Stimulated activated CD8-positive, alpha-beta memory T cell treated with anti-CD3 and anti-CD28 coated beads, Interleukin-4, amount 100 ng/mL, for 48 hours (primary cell): ENCODE results near the gene TNFRSF8.
"Not testable (repeated sequence)": the region's sequence is repeated elsewhere in the genome, so short reads cannot be mapped to it uniquely, and the experiment has no call there.

Experiments used
- DNase-seq: peaks from one replicate; pipeline ENCODE4 v3.0.0-alpha.2; 2020

The TNFRSF8 gene

DNA sequence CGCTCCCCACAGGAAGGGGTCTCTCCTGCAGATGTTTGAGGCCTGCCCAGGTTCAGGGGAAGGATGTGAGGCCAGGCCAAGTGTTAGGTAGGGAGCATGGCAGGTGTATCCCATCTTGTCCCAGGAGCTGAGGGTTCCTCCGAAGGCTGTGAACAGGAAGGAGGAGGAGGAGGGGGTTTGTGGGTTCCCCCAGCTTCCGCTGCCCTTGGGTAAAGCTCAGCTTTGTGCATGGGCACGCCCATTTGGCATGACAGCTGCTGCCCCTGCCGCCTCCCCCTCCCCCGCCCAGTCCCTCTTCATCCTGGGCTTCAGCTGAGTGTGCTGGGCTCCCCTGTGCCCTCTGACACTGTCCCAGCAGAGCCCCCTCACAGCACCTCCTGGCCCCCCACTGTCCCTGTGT lies 25.5 kb downstream of the TNFRSF8 start:
- DNase-seq = peak; percentile 55

GRCh38 chr1:12090326-12090725 lies 27.2 kb downstream of the TNFRSF8 start:
- DNase-seq = no peak

DNA sequence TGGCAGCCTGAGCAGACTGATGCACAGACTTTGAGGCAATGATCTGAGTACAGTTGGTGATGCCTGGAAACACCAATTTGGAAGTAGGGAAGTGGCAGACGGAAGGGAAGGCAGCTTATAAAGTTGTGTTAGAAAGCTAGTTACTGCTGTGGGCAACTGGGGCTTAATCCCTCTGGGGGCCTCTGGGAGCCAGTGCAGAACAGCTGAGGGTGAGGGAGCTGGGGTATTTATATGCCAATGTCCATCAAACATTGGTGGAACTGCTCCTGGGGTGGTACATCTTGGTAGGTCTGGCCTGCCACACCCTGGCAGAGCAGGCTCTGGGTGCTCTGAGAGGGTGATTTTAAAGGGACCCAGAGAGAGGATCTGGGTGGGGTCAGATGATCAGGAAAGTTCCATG lies 28.1 kb downstream of the TNFRSF8 start:
- DNase-seq = no peak

- no peak for DNase-seq
Observed at GRCh38 chr1:12094180-12094579, 31.1 kb downstream of the TNFRSF8 start.

DNA sequence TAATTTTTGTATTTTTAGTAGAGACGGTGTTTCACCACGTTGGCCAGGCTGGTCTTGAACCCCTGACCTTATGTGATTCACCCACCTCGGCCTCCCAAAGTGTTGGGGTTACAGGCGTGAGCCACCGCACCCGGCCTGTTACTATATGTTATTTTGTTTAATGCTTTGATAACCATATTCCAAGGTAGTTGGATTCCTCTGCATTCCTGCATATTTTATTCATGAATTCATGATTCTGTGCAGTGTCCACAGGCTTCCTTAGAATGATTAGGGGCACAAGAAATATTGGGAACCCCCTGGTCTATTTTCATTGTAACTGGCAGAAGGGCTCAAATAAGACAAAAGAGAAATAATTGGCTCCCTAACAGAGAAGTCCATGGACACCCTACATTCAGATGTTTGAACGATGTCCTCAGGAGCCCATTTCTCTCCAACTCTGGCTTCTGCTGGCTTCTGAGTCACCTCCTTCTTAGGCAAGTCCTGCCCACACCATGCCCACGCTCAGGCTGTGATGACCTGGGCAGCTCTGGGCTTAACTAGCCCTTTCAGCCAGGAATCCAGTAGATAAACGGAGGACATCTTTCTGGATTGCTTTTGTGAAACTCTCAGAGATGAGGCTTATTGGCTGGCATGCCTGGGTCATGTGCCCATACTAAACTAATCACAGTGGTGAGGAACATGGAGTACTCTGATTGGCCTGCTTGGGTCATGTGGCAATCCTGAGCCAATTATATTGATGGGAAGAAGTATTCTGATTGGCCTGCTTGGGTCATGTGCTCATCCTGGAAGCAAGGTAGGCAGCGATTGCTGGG lies 32.6 kb downstream of the TNFRSF8 start:
- no peak for DNase-seq

DNA sequence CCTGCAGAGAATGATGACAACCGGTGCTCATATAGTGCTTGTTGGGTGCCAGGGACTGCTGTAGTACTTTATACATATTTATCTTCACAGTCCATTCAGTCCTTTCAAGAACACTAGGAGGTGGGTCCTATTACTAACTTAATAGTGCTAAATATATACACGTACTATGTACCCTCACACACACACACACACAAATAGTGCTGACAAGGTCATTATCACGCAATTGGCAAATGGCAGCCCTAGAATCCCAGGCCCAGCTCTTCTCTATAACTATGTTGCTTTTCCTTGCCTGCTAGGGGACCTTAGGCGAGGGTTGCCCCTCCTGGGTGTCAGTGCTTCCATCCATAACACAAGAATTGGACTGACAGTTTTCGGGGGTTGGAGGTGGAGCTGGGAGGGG lies 33.5 kb downstream of the TNFRSF8 start:
- DNase-seq = no peak

- no peak for DNase-seq
Observed at GRCh38 chr1:12097321-12097720, 34.2 kb downstream of the TNFRSF8 start.

- no peak for DNase-seq
Observed at GRCh38 chr1:12098786-12099185, 35.7 kb downstream of the TNFRSF8 start.

DNA sequence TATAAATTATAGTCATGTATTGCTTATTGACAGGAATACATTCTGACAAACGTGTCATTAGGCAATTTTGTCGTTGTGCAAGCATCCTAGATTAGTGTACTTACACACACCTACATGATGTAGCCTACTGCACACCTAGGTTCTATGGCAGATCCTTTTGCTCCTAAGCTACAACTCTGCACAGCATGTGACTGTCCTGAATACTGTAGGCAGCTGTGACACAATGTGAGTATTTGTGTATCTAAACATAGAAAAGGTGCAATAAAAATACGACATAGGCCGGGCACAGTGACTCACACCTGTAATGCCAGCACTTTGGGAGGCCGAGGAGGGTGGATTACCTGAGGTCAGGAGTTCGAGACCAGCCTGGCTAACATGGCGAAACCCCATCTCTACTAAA lies 36.5 kb downstream of the TNFRSF8 start:
- DNase-seq = no peak

DNA sequence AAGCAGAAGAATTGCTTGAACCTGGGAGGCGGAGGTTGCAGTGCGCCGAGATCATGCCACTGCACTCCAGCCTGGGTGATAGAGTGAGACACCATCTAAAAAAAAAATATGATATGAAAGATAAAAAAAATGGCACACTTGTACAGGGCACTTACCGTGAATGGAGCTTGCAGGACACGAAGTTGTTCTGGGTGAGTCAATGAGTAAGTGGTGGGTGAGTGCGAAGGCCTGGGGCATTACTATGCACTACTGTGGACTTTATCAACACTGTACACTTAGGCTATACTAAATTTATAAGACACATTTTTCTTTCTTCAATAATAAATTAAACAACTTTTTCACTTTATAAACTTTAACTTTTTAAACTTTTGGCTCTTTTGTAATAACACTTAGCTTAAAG lies 37.0 kb downstream of the TNFRSF8 start:
- no peak for DNase-seq

GRCh38 chr1:12101120-12101519 lies 38.0 kb downstream of the TNFRSF8 start:
- not testable (repeated sequence) for DNase-seq

DNA sequence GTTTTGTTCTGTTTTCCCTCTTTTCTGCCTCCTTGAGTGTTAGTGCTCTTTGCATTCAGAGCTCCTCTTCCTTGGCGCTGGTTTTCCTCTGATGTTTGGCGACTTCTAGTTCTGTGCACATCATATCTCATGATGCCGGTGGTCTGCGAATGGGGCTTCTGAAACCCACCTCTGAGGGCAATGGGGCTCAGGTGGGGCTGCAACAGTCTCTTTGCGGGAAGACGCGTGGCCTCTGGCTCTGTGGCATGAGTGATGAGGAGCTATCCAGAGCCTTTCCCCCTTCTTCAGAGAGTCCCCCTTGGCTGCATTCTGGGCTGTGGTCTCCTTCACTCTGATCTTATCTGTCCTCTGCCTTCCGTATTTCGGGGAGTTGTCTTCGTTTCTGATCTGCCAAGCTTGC lies 39.0 kb downstream of the TNFRSF8 start:
- no peak for DNase-seq

DNA sequence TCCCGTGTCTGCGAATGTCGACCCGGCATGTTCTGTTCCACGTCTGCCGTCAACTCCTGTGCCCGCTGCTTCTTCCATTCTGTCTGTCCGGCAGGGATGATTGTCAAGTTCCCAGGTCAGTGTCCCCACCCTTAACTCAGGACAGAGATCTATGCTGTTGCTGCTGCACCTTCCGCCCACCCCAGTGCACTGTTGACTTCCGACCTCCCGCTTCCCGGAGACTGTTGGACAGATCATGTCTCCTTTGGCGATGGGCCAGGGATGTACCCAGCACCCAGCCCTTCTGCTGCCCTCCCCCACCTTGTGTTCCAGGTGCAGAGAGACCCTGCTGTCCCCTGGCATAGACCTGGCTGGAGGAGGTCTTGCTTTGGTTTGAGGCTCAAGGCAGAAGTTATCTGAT lies 41.3 kb downstream of the TNFRSF8 start:
- no peak for DNase-seq

GRCh38 chr1:12106153-12106552 lies 43.0 kb downstream of the TNFRSF8 start:
- no peak for DNase-seq

DNA sequence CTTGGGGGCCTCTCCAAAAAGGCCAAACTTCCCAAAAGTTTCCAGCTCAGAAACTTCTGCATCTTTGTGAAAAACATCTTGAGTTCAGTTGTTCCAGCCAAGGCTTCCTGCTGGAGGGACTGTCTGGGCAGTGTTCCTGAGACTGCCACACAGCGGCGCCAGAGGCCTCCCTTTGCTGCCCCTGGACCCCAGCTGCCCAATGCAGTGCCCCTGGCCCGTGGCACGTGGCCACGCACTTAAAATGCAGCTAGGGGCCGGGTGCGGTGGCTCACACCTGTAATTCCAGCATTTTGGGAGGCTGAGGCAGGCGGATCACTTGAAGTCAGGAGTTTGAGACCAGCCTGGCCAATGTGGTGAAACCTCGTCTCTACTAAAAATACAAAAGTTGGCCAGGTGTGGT lies 43.8 kb downstream of the TNFRSF8 start:
- not testable (repeated sequence) for DNase-seq

DNA sequence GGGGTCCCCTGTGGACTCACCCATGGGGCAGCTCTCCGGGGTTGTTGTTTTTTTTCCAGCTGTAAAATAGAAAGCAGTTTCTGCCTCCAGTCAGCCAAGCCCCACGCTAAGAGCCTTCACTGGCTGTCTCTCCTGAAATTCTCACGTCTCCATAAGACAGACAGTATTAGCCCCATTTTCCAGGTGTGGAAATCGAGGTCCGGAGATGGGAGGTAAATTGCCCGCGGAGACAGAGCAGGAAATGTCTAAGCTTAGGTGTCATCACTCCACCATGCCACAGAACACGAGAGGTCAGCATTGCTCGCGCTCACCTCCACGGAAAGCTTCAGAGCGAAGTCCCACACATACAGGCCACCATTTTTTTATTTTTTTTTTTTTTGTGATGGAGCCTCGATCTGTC lies 44.6 kb downstream of the TNFRSF8 start:
- DNase-seq = no peak

- no peak for DNase-seq
Observed at GRCh38 chr1:12109901-12110300, 46.8 kb downstream of the TNFRSF8 start.

- no peak for DNase-seq
Observed at GRCh38 chr1:12111741-12112140, 48.6 kb downstream of the TNFRSF8 start.

- DNase-seq = no peak
Observed at GRCh38 chr1:12112711-12113161, 49.6 kb downstream of the TNFRSF8 start.

DNA sequence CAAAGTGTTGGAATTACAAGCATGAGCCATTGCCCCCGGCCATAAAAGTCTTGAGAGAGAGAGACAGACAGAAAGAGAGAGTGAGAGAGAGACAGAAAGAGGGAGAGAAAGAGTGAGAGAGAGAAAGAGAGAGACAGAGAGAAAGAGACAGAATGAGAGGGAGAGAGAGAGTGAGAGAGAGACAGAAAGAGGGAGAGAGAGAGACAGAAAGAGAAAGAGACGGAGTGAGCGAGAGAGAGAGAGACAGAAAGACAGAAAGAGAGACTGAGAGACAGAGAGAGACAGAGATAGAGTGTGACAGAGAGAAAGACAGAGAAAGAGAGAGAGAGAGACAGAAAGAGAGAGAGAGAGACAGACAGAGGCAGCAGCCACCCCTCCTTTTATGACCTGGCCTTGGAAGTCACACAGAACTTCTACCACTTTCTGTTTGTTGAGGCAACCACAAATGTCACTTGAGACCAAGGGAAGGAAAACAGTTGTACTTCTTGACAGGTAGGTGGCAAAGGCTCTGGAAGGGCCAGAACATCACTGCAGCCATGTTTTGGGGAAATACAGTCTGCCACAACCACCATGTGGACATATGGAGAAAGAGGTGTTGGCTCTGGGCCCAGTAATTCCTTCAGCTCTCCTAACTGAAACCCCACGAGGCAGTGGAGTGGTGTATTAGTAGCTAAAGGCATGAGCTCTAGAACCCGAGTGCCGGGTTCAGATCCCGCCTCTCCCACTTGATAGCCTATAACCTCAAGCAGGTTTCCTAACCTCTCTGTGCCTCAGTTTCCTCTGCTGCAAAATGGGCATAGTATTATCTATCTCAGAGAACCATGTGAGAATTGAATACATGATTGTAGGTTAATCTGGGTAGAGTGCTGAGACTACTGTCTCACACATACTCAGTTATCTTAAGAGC lies 50.6 kb downstream of the TNFRSF8 start:
- no peak for DNase-seq

- no peak for DNase-seq
Observed at GRCh38 chr1:12114340-12114683, 51.2 kb downstream of the TNFRSF8 start.

DNA sequence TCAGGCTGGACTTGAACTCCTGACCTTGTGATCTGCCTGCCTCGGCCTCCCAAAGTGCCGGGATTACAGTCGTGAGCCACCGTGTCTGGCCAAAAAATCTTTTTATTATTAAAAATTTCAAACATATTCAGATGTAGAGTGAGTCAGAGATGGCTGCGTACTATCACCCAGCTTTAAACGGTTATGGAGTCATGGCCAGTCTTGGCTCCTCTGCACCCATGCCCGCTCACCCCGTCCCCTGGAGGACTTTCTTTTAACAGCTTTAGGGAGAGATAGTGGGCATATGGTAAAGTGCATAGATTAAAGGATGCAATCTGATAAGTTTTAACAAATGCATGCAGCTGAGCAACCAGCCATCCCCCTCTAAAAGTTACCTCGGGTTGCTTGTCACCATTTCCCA lies 51.8 kb downstream of the TNFRSF8 start:
- no peak for DNase-seq

DNA sequence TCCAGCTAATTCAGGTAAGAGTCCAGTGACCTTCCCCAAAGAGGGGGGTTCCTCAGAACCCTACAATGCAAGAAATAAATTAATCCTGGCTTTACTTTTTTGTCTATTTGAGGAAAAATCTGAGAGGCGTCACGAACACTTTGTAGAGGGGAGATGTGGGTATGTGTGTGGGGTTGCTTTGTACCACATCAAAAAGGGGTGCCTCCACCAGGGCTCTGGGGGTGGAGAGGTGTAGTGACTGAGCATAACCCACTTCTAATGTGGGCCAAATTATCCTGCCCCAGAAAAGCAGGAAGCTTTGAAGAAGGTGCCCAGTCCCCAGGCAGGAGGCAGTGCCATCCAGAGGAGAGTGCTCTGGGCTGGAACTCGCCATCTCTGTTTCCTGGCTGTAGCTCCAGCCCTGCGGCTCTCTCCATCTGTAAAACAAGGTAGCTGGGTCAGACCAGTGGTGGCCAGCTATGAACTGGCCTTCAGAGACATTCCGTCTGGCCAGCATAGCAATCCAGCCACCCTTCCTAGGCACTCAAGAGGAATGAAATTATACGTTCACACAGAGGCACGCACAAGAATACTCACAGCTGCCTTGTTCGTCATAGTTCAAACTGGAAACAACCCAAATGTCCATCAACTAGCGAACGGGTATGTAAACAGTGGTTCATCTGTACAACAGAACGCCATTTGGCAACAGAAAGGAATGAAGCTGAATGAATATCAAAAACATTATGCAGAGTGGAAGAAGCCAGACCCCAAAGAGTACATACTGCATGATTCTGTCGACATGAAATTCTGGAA lies 58.3 kb downstream of the TNFRSF8 start:
- no peak for DNase-seq
